Brain microvascular endothelial cell (primary cell): ENCODE results near the gene DNMT3A.
A peak's percentile ranks its signal among the peaks of the same experiment; 100 is the strongest.

ENCODE experiments used
- DNase-seq: peaks from one replicate; pipeline ENCODE4 v3.0.0-alpha.2; 2020
- H3K27ac ChIP-seq: fragments of 250-450 bp; sonication (Bioruptor Pico); 2 replicates; pipeline ENCODE4 v1.5.1; 2020; ENCODE audit warnings: mild to moderate bottlenecking, moderate library complexity
- H3K27me3 ChIP-seq: fragments of 250-450 bp; sonication (Bioruptor Pico); replicated peaks from 2 replicates; pipeline ENCODE4 v1.5.1; 2020; ENCODE audit warnings: mild to moderate bottlenecking
- H3K36me3 ChIP-seq: fragments of 250-450 bp; sonication (Bioruptor Pico); replicated peaks from 2 replicates; pipeline ENCODE4 v1.5.1; 2020; ENCODE audit warnings: mild to moderate bottlenecking
- H3K4me3 ChIP-seq: 2 replicates; pipeline ENCODE4 v1.5.1; 2011; ENCODE audit warnings: low read depth, mild to moderate bottlenecking, control low read depth, low read length, moderate library complexity
- CTCF ChIP-seq: IDR thresholded peaks from 2 replicates; pipeline ENCODE4 v1.5.1; 2011; ENCODE audit warnings: low read depth, mild to moderate bottlenecking, moderate library complexity, low read length, control low read depth, inconsistent platforms; ENCODE audit errors: missing control alignments
- in situ Hi-C: cut with HindIII; loops from 2 replicates; pipeline ENCODE4 v1.10.0; 2017; ENCODE audit warnings: low sequenced_read_pairs, low pct_ligation_motif_present

Gene DNMT3A

GRCh38 chr2:25301453-25302352, 40.0 kb downstream of the DNMT3A start:
- in situ Hi-C loops, result no loop called here
- Histone ChIP-seq H3K27ac (no peak overlapping the region), H3K4me3 (no peak overlapping the region), H3K27me3 (no peaks in the 10 kb centered on the region), H3K36me3 (no peaks in the 10 kb centered on the region)
- TF ChIP-seq CTCF, result no peak
- peak; percentile 67 for DNase-seq

GRCh38 chr2:25300001-25300400, 41.7 kb downstream of the DNMT3A start:
- no peak overlapping the region for H3K4me3 ChIP-seq
- no peaks in the 10 kb centered on the region for H3K27me3 ChIP-seq
- in situ Hi-C loops, result no loop called here
- H3K36me3 ChIP-seq, result no peaks in the 10 kb centered on the region
- H3K27ac ChIP-seq, result no peak overlapping the region
- no peak for TF ChIP-seq CTCF
- no peak for DNase-seq

GRCh38 chr2:25298776-25299431, 42.8 kb downstream of the DNMT3A start:
- DNase-seq, result no peak
- Histone ChIP-seq H3K27ac (no peak overlapping the region), H3K4me3 (no peak overlapping the region), H3K27me3 (no peaks in the 10 kb centered on the region), H3K36me3 (no peaks in the 10 kb centered on the region)
- in situ Hi-C loops, result no loop called here
- TF ChIP-seq CTCF, result no peak

- H3K4me3 ChIP-seq, result no peak overlapping the region
- H3K27me3 ChIP-seq, result no peaks in the 10 kb centered on the region
- DNase-seq, result no peak
- H3K36me3 ChIP-seq, result no peaks in the 10 kb centered on the region
- in situ Hi-C loops, result no loop called here
- TF ChIP-seq CTCF, result no peak
- no peak overlapping the region for H3K27ac ChIP-seq
Observed at GRCh38 chr2:25297738-25298137, 44.0 kb downstream of the DNMT3A start.

- Histone ChIP-seq H3K36me3 (no peaks in the 10 kb centered on the region), H3K4me3 (no peak overlapping the region), H3K27ac (no peak overlapping the region), H3K27me3 (no peaks in the 10 kb centered on the region)
- TF ChIP-seq CTCF, result no peak
- in situ Hi-C loops, result no loop called here
- DNase-seq, result no peak
Observed at GRCh38 chr2:25295621-25296020, 46.1 kb downstream of the DNMT3A start.
